GM18858 (cell line): Measurements from ENCODE around the gene SMPDL3B.

ENCODE experiments used
- ATAC-seq: cut with Tn5 transposase; IDR thresholded peaks from one replicate; pipeline ENCODE4 v1.9.1; 2021; ENCODE audit not compliant: unreplicated experiment

SMPDL3B gene

DNA sequence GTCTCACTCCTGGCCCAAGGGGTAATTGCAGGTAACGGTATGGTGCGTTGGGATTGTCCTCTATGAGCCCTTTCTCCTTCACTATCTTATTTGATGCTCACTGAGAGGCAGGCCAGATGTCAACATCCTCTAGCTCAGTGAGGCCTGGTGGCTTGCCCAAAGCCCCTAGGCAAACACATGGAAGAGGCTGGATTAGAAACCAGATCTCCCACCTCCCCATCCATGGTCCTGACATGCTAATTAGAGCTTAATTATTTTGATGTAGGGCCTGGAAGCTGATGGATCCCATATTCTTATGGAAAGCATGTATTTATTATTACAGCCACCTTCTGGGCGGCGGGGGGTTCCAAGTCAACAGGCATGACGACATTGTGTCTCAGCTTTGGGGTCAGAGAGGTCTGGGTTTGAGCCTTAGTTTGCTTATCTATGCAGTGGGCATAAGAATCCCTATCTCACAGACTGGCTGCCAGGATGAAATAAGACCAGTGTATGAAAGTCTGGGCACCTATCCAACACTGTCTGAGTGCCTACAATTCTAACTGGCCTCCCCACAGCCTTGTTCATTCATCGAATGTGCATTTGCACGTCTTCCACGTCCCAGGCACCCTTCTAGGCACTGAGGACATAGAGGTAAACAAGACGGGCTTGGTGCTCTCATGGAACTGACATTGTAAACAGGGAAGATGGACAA is 6.2 kb downstream of the SMPDL3B start:
- no peak for ATAC-seq

- ATAC-seq = no peak
These were observed 7.1 kb downstream of the SMPDL3B start for GRCh38 chr1:27941671-27942540.

GRCh38 chr1:27945020-27945419 is 10.2 kb downstream of the SMPDL3B start:
- no peak for ATAC-seq

DNA sequence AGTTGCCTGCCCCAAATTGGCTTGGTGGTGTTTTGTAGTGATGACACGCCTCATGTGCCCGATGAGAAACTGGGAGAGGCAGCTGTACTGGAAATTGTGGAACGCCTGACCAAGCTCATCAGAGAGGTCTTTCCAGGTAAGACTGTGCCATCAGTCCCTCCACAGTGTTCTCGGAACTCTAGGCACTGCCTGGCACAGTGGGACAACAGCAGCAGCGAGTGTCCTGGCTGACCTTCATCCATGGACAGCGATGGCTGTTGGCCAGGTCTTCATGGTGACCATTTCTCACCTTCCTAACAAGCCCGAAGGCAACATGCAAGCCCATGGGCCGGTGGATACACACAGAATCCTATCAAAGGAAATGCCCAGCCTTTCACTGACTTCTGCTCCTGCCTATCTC is 14.2 kb downstream of the SMPDL3B start:
- no peak for ATAC-seq

- no peak for ATAC-seq
These were observed 16.6 kb downstream of the SMPDL3B start for GRCh38 chr1:27951396-27951795.

GRCh38 chr1:27952147-27952546 is 17.3 kb downstream of the SMPDL3B start:
- ATAC-seq = no peak

DNA sequence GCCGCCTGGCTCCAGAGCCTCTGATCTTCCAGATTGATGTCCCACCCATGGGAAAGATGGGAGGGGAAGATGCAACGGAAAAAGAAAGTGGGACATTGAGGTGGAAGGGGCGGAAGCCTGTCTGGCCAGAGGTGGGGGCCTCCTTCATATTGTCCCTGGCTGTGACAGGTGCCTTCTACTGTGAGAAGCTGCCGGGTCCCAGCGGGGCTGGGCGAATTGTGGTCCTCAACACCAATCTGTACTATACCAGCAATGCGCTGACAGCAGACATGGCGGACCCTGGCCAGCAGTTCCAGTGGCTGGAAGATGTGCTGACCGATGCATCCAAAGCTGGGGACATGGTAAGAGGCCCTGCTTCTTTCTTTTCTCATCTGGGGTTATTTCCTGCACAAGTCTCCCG is 19.4 kb downstream of the SMPDL3B start:
- ATAC-seq = no peak

DNA sequence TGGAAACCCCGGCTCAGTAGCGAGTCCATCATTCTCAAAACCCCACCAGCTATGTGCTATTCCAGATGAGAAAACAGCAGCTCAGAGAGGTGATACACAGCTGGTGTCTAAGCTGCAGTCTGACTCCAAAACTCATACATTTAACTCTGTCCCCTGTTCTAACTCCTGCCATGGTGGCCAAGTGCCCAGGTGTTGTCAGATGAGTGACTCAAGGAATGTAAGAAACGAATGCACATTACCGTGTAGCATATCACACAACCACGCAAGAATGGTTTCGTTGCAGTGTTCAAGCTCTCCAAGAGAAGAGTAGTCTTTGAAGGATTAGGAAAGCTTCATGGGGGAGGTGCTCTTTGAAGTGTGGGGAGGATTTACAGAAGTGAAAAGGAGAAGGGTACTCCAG is 20.3 kb downstream of the SMPDL3B start:
- no peak for ATAC-seq

DNA sequence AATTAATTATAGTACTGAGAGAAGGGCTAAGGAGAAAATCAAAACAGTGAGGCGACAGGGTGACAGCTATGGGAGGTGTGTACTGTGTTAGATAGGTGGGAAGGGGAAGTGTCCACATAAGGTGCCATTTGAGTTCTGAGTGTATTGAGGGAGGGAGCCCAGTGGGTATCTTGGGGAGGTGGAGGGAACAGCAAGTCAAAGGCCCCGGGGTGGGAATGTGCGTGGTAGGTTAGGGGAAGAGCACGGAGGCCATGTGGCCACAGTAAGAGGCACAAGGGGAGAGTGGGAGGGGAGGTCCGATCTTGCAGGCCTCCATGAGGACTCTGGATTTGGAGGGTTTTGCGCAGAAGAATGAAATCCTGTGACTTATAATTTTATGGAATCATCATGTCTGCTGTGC is 22.0 kb downstream of the SMPDL3B start:
- no peak for ATAC-seq

GRCh38 chr1:27957655-27958054 is 22.9 kb downstream of the SMPDL3B start:
- no peak for ATAC-seq

GRCh38 chr1:27958513-27958912 is 23.7 kb downstream of the SMPDL3B start:
- no peak for ATAC-seq

GRCh38 chr1:27959792-27960603 is 25.2 kb downstream of the SMPDL3B start, which contains the start of gene XKR8:
Gene XKR8 (plus strand): TSS chr1:27959973. CDS start chr1:27960070, 97 bp downstream.
- peak; percentile 66 for ATAC-seq

DNA sequence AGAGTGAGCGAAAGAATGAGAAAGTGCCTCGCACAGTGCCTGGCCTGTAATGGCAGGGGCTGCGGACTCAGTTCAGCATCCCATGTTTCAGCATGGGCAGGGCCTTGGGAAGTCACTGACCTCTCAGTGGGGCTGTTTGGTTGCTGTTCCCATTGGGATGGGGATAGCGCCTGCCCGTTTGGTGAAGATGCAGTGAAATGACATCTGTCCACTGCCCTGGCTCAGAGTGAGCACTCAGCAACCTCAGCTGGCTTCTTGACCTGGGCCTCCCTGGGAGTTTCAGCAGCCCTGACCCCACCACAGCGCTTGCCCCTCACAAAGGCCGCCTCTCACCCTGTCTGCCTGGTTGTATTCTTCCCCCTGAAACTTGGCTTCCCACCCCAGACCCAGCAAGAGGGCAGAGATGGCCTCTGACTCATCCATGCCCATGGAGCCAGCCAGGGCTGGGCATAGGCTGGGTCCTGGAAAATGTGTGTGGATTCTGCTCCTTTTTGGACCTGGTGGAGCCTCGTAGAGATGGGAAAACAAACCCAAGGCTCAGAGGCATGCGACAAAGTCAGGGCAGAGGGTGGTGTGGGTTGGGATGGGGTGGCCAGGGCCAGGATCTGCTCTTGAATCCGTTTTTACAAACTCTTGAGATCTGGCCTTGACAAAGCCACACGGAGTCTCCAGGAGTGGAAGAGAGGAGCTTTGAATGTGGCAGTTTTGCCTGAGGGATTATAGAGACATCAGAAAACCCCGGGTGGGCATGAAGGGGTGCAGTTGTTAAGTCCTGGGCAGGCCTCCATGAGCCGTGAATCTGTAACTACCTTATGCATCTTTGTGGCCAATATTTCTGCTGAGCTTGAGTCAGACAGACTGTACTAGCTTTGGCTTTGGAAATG is 26.2 kb downstream of the SMPDL3B start:
- ATAC-seq = no peak

- ATAC-seq = no peak
These were observed 26.9 kb downstream of the SMPDL3B start for GRCh38 chr1:27961646-27962221.

GRCh38 chr1:27963393-27963792 is 28.6 kb downstream of the SMPDL3B start:
- ATAC-seq = no peak

DNA sequence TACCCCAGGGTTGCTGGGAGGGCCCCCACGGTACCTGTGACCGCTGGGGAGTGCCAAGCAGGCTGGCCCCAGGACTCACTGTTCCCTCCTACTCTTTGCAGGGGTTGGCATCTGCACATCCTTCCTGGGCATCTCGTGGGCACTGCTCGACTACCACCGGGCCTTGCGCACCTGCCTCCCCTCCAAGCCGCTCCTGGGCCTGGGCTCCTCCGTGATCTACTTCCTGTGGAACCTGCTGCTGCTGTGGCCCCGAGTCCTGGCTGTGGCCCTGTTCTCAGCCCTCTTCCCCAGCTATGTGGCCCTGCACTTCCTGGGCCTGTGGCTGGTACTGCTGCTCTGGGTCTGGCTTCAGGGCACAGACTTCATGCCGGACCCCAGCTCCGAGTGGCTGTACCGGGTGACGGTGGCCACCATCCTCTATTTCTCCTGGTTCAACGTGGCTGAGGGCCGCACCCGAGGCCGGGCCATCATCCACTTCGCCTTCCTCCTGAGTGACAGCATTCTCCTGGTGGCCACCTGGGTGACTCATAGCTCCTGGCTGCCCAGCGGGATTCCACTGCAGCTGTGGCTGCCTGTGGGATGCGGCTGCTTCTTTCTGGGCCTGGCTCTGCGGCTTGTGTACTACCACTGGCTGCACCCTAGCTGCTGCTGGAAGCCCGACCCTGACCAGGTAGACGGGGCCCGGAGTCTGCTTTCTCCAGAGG is 31.8 kb downstream of the SMPDL3B start:
- ATAC-seq = no peak

- ATAC-seq = no peak
These were observed 32.5 kb downstream of the SMPDL3B start for GRCh38 chr1:27967106-27967883.

- no peak for ATAC-seq
These were observed 33.2 kb downstream of the SMPDL3B start for GRCh38 chr1:27967884-27968466.
